Kidney epithelial cell (primary cell): ENCODE results near the gene OBSCN. TPM values are rescaled to one million over a fixed set of nuclear protein-coding genes. Genes with fewer than 3 reads are reported as not detected.

Experiments
- DNase-seq: peaks from one replicate; pipeline ENCODE4 v3.0.0-alpha.2; 2010; ENCODE audit warnings: low read depth
- H3K27me3 ChIP-seq: 2 replicates; pipeline ENCODE4 v1.6.0; 2011; ENCODE audit warnings: low read length; ENCODE audit not compliant: control insufficient read depth, insufficient read depth
- H3K36me3 ChIP-seq: 2 replicates; pipeline ENCODE4 v1.5.1; 2011; ENCODE audit warnings: low read length; ENCODE audit not compliant: control insufficient read depth, insufficient read depth
- H3K4me3 ChIP-seq: 2 replicates; pipeline ENCODE4 v1.5.1; 2011; ENCODE audit warnings: low read depth, mild to moderate bottlenecking, control low read depth, low read length
- total RNA-seq: library from RNA; depleted of rRNA; stranded (reverse); fragments of >200 nt; gene quantifications from 2 replicates; pipeline ENCODE4 v1.2.3, GENCODE V29; 2015
- TF ChIP-seq, protein P1 (sequence below): IDR thresholded peaks from 2 replicates; pipeline ENCODE4 v1.5.1; 2011; ENCODE audit warnings: mild to moderate bottlenecking, moderate library complexity, low read length, control low read depth, inconsistent platforms; ENCODE audit not compliant: insufficient read depth, poor library complexity, severe bottlenecking

Gene OBSCN
- total RNA-seq, 1 donor from 2014 or later, result 13.5 TPM

DNA sequence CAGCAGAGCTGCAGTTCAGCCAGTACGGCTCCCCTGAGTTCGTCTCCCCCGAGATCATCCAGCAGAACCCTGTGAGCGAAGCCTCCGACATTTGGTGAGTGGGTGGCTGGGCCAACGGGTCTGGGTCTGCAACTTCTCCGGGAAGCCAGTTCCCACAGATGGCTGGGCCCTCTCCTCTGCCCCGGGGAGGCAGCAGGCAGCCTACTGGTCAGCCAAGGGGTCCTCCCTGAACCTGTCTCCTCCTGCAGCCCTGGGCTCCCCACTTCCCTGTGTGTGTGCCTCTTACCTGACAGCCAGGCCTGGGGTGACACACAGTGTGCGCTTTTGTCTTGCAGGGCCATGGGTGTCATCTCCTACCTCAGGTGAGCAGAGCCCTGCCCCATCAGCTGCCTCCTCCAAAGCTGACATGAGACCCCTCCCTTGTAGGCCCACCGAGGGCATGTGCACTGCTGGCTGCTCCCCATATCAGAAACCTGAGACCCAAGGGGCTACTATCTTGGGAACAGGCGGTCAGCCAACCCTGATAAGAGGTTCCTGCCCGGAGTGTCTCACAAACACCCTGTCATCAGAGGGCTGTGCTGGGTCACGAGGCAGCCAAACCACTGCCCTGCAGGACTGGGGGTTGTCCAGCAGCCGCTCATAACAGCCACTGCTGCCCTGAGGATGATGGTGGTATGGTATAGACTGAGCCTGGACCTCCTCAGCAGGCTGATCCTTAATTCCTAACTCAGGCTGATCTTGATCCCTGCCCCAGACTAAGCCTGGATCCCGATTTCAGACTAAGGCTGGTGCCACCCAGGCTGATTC is 161.2 kb downstream of the OBSCN start:
- H3K4me3 ChIP-seq, result no peak overlapping the region
- TF ChIP-seq, protein P1, sequence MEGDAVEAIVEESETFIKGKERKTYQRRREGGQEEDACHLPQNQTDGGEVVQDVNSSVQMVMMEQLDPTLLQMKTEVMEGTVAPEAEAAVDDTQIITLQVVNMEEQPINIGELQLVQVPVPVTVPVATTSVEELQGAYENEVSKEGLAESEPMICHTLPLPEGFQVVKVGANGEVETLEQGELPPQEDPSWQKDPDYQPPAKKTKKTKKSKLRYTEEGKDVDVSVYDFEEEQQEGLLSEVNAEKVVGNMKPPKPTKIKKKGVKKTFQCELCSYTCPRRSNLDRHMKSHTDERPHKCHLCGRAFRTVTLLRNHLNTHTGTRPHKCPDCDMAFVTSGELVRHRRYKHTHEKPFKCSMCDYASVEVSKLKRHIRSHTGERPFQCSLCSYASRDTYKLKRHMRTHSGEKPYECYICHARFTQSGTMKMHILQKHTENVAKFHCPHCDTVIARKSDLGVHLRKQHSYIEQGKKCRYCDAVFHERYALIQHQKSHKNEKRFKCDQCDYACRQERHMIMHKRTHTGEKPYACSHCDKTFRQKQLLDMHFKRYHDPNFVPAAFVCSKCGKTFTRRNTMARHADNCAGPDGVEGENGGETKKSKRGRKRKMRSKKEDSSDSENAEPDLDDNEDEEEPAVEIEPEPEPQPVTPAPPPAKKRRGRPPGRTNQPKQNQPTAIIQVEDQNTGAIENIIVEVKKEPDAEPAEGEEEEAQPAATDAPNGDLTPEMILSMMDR, result no peak
- peaks cover 54% of the 10 kb centered on the region for H3K27me3 ChIP-seq
- H3K36me3 ChIP-seq, result no peaks in the 10 kb centered on the region
- no peak for DNase-seq

GRCh38 chr1:228369608-228370438 is 162.0 kb downstream of the OBSCN start:
- Histone ChIP-seq H3K4me3 (no peak overlapping the region), H3K27me3 (peaks cover 52% of the 10 kb centered on the region), H3K36me3 (no peaks in the 10 kb centered on the region)
- no peak for DNase-seq
- TF ChIP-seq, protein P1, result no peak

GRCh38 chr1:228370439-228370940 is 162.6 kb downstream of the OBSCN start:
- no peak for DNase-seq
- Histone ChIP-seq H3K27me3 (peaks cover 52% of the 10 kb centered on the region), H3K4me3 (no peak overlapping the region), H3K36me3 (no peaks in the 10 kb centered on the region)
- TF ChIP-seq, protein P1, result no peak

- Histone ChIP-seq H3K27me3 (peaks cover 50% of the 10 kb centered on the region), H3K36me3 (no peaks in the 10 kb centered on the region), H3K4me3 (no peak overlapping the region)
- no peak for DNase-seq
- TF ChIP-seq, protein P1, result no peak
Observed at GRCh38 chr1:228370941-228371740, 163.3 kb downstream of the OBSCN start.

GRCh38 chr1:228371741-228372182 is 163.9 kb downstream of the OBSCN start:
- TF ChIP-seq, protein P1, result no peak
- Histone ChIP-seq H3K4me3 (no peak overlapping the region), H3K27me3 (peaks cover 44% of the 10 kb centered on the region), H3K36me3 (no peaks in the 10 kb centered on the region)
- DNase-seq, result no peak
